GM13977 (cell line): ENCODE results near the gene ARHGAP1.
"Not testable (repeated sequence)": the region's sequence is repeated elsewhere in the genome, so short reads cannot be mapped to it uniquely, and the experiment has no call there.

Experiments
- DNase-seq: peaks from one replicate; pipeline ENCODE4 v3.0.0; 2012; ENCODE audit warnings: low spot score
- in situ Hi-C: fragments of 300-500 bp; cut with MboI; formaldehyde crosslinking; loops from one replicate; pipeline ENCODE4 v1.12.0; 2022; ENCODE audit warnings: low sequenced_read_pairs, low pct_unique_long_range_greater_than_20kb, mixed read lengths, inconsistent platforms; ENCODE audit not compliant: unreplicated experiment
- TF ChIP-seq, protein P1 (sequence below): IDR thresholded peaks from 2 replicates; pipeline ENCODE4 v1.5.1; 2012; ENCODE audit warnings: mild to moderate bottlenecking, control low read depth; ENCODE audit not compliant: insufficient read depth; ENCODE audit errors: extremely low read depth, missing control alignments

Gene ARHGAP1

DNA sequence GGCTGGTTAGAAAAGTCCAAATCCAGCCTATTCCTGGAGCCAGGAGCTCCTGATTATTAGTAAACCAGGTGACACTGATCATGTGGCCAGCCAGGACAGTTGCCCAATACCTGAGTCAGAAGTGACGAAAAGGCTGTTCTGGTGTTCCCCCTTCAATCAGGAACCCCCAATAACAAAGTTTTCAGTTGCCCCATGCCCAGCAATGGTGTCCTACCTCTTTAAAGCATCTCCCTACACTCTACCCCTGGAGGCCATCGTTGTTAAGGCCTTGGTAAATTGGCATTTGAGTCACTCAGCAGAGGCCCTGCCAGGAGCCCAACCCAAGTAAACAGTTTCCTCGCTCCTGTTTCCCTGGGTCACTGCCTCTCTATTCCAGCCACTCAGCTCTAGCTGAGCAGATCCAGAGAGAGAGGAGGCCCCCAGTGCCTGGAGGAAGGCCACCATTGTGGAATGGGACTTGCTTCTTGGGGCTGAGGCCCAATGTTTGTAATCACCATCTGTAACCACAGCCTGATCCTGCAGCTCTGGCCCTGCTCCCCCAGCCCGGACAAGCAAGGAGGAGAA, 25.0 kb downstream of the ARHGAP1 start:
- TF ChIP-seq, protein P1, sequence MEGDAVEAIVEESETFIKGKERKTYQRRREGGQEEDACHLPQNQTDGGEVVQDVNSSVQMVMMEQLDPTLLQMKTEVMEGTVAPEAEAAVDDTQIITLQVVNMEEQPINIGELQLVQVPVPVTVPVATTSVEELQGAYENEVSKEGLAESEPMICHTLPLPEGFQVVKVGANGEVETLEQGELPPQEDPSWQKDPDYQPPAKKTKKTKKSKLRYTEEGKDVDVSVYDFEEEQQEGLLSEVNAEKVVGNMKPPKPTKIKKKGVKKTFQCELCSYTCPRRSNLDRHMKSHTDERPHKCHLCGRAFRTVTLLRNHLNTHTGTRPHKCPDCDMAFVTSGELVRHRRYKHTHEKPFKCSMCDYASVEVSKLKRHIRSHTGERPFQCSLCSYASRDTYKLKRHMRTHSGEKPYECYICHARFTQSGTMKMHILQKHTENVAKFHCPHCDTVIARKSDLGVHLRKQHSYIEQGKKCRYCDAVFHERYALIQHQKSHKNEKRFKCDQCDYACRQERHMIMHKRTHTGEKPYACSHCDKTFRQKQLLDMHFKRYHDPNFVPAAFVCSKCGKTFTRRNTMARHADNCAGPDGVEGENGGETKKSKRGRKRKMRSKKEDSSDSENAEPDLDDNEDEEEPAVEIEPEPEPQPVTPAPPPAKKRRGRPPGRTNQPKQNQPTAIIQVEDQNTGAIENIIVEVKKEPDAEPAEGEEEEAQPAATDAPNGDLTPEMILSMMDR = no peak
- in situ Hi-C loops = no loop called here
- DNase-seq = no peak

DNA sequence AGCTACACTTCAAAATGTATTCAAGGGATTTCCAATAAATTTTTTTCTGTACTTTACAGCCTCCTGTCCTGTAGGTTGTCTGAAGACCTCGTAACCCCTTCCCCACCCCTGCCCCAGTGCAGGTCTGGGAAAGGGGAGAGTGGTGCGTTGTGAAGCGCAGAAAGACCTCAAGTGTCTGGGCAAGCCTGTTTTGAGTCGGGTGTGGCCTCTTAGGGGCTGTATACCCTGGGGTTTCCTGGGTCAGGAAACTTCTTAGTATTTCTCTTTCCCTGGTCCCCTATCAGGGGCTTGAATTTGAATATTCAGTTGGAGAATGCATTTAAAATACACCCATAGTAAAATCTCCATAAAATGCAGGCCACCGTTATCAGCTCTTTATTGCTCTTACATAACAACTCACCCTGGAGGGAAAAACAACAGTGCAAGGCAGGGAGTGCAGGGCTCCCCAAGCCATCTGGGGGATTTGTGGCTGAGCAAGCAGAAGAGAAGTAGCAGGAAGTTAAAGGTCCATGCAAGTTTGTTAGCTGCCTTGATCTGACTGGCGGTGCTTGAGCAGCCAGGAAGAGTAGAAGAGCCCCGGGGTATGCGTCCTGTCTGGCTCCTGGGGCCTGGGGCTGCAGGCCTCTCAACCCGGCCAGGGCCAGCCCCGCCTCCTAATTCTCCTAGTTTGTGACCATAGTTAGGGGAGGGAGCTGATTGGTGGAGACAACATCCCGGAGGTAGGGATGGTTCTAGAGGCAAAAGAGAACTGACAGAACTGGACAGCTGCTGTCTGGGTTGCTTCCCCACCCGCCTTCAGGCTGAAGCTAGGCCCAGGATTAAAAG, 25.7 kb downstream of the ARHGAP1 start:
- TF ChIP-seq, protein P1 = no peak
- DNase-seq = no peak
- in situ Hi-C loops = no loop called here

DNA sequence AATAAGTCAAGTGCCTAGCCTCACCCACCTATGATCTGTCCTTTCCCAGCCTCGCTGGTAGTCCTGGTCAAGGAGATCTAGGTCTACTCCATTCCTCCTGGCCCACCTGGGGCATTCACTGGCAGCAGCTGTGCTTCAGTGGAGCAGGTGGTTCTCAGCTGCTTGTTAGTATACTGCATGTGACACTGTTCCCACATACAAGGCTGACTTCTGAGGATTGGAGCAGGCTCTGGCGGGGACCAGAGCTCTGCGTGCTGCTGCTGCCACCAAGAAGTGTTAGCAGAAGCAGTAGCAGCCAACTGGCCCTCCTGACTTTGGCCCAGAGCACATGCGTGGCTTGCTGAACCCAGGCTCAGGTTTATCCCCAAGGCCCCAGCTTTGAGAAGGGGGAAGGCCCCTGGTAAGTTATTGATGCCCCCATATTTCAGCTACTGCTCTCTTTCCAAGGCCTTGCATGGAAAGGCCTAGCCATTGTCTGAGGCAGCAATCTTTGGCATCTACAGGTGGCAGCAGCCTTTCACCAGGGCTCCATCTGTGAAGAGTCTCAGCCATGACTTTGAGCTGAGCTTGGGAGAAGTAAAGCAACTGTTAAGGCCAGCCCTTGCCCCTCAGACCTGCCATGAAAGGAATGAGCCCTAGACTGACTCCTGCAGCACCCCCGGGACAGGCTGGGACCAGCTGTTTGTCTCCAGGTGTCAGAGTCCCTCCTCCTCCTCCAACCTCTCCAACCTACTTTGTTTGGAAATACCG, 26.5 kb downstream of the ARHGAP1 start:
- no peak for DNase-seq
- TF ChIP-seq, protein P1 = no peak
- in situ Hi-C loops = no loop called here

DNA sequence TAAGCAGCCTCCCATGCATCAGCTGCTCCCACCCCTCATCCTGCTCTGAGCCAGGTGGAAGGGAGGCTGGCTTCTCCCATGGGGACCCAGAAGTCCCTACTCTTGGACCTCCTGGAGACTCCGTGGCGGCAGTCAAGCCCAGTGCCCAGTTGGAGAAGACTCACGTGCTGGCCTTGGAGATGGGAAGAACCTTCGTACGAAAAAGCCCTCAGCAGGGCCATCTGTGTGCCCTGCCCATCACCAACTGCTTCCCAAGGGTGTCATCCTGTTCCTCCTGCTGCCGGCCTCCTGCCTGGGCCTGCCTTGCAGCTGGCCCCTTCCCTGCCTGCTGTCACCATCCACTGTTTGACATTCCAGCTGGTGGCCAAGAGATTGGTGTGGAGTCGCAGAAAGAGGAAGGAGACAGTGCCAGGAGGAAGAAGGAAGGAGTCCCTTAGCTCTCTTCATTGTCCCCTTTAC, 28.0 kb downstream of the ARHGAP1 start:
- in situ Hi-C loops = no loop called here
- TF ChIP-seq, protein P1 = no peak
- no peak for DNase-seq

DNA sequence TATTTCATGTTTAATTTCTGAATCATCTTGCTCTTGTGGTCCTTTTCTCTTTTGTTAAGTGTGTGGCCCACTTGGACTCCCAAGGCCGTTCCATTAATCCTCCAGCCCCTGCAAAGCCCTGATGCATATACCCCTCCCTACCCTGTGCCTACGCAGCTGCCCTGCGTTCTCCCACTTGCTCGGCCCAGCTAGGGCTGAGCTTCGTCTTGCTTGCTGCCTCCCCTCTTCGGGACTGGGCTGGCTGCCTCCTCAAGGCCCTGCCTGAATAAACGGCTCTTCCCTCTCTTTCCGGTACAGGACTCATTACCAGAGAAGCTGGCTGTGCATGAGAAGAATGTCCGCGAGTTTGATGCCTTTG, 28.5 kb downstream of the ARHGAP1 start:
- in situ Hi-C loops = no loop called here
- TF ChIP-seq, protein P1 = no peak
- no peak for DNase-seq

DNA sequence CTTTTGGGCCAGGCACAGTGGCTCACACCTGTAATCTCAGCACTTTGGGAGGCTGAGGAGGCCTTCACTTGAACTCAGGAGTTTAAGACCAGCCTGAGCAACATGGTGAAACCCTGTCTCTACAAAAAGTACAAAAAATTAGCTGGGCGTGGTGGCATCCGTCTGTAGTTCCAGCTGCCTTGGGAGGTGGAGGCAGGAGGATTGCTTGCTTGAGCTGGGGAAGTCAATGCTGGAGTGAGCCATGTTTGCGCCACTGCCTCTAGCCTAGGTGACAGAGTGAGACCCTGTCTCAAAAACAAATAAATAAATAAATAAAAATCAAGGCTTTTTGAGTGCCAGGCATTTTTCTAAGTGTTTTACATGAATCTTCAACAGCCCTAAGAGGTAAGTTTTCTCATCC, 29.9 kb downstream of the ARHGAP1 start:
- in situ Hi-C loops, DNase-seq: not testable (repeated sequence)

DNA sequence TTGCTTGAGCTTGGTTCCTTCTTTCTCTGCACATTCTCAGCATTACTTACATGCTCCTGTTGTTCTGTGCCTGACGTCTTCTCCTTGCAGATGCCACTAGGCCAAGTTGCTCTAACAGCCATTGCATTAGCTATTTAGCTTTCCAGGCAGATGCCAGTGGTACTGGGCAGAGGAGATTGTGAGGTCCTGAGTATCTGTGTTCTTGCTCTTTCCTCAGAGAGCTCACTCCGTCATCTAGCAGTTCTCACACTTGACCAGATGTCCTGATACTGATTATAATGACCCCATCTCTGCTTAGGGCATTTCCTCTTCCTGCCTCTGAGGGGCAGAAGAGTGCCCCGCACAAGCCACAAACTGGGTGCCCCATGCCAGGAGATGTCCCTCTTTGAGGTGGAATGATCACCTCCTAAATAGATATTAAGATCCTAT, 30.7 kb downstream of the ARHGAP1 start:
- no peak for DNase-seq
- TF ChIP-seq, protein P1 = peak; percentile 26
- in situ Hi-C loops = no loop called here
